NCI-H526 treated with DMSO at 0.1 percent for 48 hours (cell line): ENCODE data around the gene FGFRL1.
A peak's percentile ranks its signal among the peaks of the same experiment; 100 is the strongest.

Source experiments
- DNase-seq: peaks from one replicate; lab custom pipeline; 2025; lab: John Stamatoyannopoulos, UW

The FGFRL1 gene

DNA sequence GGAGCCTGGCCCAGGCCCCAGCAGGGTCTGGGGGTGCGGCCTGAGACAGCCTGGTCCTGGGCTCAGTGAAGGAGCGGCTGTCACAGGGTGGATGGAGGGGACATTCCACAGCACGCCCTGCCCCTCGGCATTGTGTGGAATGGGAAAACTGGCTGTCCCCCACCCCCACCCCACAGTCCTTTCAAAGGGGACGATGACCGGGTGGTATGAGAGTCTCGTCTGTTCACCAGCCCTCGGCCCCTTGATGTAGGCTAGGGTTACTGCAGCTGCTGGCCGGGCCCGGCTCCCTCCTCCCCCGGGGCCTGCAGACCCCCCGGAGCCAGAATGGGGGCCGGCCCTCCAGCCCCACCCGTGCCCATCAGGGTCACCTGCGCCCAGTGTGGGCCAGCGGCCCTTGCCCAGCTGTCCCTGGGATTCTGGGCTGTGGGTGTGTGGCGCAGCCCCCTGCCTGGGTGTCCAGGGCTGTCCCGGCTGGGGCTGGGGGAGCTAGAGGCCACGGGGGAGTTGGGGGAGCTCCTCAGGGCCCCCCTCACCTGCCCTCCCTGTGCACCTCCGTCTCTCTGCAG, 11.7 kb downstream of the FGFRL1 start:
- no peak for DNase-seq

DNA sequence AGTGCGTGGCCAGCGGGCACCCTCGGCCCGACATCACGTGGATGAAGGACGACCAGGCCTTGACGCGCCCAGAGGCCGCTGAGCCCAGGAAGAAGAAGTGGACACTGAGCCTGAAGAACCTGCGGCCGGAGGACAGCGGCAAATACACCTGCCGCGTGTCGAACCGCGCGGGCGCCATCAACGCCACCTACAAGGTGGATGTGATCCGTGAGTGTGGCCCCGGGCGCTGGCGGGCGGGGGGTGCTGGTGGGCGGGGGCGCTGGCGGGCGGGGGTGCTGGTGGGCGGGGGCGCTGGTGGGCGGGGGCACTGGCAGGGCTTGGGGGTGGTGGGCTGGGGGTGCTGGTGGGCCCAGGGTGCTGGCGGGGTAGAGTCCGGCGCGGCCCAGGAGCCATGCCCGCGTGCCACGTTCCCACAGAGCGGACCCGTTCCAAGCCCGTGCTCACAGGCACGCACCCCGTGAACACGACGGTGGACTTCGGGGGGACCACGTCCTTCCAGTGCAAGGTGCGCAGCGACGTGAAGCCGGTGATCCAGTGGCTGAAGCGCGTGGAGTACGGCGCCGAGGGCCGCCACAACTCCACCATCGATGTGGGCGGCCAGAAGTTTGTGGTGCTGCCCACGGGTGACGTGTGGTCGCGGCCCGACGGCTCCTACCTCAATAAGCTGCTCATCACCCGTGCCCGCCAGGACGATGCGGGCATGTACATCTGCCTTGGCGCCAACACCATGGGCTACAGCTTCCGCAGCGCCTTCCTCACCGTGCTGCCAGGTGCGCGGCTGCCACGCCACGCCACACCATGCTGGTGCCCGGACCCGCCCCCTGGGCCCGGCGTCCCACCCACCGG, 12.7 kb downstream of the FGFRL1 start:
- DNase-seq: no peak

DNA sequence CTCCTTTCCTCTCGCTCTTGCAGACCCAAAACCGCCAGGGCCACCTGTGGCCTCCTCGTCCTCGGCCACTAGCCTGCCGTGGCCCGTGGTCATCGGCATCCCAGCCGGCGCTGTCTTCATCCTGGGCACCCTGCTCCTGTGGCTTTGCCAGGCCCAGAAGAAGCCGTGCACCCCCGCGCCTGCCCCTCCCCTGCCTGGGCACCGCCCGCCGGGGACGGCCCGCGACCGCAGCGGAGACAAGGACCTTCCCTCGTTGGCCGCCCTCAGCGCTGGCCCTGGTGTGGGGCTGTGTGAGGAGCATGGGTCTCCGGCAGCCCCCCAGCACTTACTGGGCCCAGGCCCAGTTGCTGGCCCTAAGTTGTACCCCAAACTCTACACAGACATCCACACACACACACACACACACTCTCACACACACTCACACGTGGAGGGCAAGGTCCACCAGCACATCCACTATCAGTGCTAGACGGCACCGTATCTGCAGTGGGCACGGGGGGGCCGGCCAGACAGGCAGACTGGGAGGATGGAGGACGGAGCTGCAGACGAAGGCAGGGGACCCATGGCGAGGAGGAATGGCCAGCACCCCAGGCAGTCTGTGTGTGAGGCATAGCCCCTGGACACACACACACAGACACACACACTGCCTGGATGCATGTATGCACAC, 13.6 kb downstream of the FGFRL1 start:
- DNase-seq: no peak

DNA sequence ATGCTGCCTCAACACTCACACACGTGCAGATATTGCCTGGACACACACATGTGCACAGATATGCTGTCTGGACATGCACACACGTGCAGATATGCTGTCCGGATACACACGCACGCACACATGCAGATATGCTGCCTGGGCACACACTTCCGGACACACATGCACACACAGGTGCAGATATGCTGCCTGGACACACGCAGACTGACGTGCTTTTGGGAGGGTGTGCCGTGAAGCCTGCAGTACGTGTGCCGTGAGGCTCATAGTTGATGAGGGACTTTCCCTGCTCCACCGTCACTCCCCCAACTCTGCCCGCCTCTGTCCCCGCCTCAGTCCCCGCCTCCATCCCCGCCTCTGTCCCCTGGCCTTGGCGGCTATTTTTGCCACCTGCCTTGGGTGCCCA, 14.7 kb downstream of the FGFRL1 start:
- no peak for DNase-seq

DNA sequence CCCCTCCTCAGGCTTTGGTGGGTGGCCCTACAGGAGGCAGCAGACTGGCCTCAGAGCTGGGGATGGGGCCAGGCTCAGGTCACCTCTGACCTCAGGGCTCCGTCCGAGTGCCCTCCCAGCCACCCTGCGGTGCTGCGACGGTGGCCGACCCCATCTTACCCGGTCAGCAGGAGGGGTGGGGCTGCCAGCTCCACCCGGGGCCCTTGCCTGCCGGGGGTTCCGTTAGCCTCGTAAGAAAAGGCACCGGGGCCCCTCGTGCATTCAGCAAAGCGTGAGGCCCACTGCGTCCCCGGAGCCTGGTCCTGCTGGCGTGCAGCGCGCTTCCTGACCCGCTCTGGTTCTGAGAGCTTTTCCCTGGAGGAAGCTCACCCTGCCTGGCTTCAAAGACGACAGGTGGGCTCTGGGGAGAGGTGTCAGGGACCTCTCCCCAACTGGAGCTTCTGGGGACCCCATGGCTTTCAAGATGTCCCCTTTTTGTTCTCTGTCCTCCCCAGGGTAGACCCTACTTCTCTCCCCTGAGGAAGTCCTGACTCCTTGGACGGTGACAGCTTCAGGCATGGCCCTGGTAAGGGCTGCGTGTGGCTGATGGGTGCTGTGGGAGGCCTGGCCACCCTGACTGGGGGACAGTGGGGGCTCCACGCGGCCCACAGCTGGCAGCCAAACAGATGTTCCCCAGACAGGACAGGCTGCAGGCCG, 15.9 kb downstream of the FGFRL1 start:
- DNase-seq: no peak

DNA sequence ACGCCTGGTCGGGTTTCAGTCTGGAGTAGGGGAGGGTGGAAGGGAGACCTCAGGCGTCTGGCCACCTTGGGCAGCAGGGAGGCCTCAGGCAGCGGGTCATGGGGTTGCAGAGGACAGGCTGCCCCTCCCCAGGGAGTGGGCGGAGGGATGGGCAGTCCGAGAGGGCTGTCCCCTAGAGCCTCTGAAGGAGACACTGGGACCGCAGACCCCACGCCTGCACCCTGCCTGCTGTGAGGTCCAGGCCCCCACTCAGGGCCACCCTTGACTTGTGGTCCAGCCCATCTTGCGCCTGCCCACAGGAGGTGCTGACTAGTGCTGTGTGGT, 16.5 kb downstream of the FGFRL1 start:
- DNase-seq: no peak

DNA sequence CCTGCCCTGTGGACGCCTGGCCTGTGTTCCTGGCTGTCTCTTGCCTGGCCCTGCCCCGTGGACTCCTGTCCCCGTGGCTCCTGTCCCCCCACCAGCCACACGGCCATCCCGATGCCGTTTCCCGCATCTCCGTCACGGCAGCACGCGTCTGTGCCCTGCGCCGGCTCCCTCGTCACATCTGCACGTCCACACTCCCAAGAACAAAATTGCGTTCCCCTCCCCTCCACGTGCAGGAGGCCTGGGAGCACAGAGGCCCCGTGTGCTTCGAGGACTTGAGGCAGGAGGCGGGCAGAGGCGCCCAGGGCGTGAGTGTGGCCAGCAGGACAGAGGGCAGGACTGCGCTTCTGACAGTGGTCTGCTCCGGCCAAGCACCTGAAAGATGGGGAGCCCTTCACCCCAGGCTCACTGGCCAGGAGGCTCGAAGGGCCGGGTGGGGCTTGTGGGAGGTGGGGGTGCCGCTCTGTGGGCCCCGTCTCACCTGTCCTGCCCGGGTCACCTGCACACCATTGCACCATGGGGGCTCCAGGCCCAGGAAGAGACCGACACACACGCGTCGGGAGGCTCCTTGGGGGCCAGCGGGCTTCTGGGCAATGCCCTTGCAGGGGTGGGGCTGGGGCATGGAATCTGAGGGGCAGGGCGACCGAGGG, 17.3 kb downstream of the FGFRL1 start:
- no peak for DNase-seq

DNA sequence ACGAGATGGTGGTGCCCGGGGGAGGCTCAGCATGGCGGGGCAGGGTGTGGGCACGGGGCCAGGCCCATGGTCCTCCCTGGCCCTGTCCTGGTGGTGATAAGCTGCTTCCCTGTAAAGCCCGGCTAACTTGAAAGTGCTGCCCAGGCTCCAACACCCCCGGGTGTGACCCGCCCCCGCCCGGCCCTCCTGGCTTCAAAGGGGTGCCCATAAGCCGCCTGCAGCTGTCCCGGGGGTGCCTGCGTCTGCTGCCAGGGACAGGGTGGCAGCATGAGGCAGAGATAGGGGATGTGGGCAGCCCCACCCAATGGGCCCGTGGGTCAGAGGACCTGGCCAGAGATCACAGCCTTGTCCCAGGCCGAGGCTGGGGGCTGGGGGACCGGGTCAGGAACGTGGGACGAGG, 18.1 kb downstream of the FGFRL1 start:
- DNase-seq: no peak

DNA sequence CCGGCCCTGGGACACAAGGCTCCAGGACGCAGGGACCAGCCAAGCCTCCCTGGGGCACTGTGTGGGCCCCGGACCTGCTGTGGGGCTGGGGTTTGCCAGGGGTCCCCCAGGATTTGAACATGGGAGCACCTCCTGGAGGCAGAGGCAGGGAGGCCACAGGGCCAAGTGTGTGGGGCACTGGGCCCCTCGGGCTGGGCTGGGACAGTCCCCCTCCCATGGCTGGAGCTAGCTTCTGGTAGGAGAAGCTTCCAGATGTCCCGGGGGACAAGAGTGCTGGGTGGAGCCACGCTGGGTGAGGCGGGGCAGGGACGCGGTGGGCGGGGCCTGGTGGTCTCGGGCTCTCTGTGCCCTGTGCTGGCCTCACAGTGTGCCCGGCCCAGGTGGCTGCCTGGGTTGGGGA, 18.6 kb downstream of the FGFRL1 start:
- DNase-seq: no peak

DNA sequence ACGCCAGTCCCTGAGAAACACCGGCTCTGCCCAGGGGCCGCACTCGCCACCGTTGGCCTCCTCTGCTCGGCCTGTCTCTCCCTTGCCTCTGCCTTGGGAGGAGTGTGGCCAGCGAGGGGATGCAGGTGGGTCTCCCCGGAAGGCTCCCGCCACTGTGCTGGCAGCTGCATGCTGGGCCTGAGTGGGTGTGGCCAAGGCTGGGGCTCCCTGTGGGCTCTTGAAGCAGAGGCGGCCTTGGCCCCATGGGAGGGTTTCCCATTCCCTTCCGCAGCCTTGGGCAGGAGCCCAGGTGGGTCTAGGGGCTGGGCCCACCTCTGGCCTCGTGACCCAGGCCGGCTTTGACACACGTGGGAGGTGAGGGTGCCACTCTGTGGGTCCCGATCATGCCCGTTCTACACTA, 19.1 kb downstream of the FGFRL1 start:
- no peak for DNase-seq

DNA sequence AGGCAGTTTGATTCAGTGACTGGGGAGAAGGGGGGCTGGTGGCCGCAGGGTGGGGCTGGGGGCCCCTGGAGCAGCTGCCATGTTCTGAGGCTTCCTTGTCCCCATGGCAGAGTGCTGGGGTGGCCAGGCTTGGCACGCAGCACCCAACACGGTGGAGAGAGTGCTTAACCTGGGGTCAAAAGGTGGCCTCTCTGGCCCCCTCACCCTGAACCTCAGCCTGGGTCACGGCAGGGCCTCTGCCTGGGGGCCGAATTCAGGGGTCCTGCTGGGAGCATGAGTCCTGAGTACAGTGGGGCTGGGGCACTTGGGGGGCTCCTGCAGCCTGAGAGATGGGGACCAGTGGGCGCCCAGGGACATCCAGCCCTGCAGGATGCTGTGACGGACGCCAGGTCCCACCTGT, 19.9 kb downstream of the FGFRL1 start:
- DNase-seq: no peak

DNA sequence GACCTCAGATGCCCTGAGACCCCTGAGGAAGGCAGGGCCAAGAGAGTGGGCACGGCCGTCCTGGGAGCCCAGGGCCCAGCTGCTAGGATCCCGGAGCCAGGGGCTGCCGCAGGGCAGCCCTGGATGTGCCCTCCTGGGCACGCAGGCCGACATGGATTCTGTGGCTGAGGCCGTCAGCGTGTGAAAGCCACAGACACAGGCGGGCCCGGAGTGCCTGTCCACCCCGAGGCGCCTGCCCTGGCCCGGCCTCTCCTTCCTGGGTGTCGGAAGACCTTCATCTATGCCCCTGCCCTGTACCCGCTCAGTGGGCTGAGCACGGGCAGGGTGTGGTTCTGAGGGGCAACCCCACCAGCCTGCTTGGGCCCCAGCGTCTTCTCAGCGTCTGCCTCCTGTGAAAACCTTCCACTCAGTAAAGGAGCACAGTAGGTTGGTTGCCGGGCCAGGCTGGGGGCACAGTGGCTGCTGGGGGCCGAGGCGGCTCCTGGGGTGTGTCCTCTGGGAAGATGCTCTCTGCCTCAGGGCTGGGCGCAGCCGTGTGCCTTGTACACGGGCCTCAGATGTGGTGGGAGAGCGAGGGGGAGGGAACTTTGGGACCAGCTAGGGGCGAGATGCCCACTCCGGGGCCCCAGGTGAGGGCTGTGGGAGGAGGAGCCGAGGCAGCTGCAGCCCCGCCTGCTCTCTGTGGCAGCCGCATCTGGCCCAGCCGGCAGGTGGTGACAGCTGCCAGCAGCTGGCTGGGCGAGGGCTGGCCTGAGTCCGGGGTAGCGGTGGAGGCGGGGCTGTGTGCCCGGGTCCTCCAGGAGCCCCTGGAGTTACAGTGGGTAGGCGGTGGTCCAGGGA, 20.8 kb downstream of the FGFRL1 start:
- DNase-seq: no peak

DNA sequence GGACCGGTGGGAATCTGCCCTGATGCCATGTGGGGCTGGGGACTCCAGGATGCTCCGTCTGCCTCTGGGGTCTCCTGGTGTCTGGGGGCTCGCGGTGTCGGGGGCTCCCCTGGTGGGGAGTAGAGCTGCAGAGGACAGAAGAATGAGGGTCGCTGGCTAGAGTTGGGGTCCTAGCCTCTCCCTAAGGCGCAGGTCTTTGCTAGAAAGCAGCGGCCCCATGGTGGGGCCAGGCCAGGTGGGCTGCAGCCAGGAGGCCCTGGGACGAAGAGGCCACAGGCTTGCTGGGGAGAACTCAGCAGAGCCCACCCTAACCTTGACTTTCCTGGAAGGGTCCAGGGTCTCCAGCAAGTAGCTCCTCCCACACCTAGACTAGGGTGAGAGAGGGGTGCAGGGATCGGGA, 21.4 kb downstream of the FGFRL1 start:
- no peak for DNase-seq

DNA sequence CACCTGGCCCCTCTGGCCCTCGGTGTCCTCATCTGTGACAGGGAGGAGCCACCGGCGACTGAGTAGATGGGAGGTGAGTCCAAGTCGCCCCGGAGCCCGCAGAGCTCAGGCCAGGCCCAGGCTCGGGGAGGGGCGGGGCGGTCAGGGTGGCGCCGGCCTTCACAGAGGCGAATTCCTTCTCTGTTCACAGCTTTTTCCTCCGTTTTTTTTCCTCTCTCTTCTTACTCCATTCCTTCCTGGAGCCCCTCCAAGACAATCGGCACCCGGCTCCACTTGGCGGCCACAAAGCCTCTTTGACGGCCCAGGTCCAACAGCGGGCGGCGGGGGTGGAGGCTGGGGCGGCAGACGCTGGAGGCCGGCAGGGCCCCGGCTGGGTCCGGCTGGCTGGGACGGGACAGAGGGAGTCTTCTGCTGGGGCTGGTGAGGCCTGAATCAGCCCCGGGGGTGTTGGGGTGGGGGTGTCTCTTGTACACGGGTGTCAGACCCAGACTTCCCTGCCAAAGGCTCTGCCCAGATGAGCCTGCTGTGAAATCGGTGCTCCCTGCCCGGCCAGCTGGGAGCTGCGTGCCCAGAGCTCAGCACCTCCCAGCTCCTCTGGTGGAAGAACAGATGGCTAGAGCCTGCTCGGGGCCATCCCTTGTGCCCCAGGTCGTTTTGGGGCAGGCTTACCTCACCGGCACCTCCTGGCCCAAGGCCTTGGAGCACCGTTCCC, 22.6 kb downstream of the FGFRL1 start:
- no peak for DNase-seq

DNA sequence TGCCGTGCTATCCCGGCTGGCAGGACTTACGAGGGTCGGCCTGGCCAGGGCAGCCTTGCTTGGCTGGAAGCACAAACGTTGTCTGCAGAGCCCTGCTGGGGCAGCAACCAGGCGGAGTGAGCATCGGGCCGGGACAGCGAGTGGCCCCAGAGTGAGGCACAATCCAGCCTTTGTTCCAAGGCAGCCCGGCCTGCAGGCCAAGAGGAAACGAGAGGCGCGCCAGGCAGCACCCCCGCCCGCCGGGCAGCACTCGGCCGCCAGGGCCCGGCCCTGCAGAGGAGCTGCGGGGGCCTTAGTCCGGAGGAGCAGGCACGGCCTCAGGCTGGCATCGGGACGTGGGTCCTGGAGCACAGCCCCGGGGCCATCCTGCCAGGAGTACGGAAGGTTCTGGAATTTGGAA, 24.1 kb downstream of the FGFRL1 start:
- DNase-seq: peak; percentile 39

DNA sequence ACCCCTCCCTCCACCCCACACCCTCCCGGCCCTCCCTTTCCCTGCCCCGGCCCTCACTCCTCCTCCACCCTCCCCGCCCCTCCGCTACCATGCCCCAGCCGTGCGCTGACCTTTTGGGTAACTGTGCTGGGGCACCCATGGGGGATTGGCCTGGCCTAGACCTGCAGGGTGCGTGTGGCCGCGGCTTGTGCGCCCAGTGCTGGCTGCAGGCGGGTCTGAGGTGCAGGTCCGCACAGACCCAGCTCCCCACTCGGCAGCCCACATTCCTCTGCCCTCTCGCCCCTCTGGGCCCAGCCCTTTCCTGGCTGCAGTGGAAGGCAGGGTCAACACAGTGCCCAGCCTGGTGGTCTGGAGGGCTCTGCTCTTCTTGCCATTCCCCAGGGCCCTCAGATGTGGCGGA, 24.7 kb downstream of the FGFRL1 start:
- no peak for DNase-seq

DNA sequence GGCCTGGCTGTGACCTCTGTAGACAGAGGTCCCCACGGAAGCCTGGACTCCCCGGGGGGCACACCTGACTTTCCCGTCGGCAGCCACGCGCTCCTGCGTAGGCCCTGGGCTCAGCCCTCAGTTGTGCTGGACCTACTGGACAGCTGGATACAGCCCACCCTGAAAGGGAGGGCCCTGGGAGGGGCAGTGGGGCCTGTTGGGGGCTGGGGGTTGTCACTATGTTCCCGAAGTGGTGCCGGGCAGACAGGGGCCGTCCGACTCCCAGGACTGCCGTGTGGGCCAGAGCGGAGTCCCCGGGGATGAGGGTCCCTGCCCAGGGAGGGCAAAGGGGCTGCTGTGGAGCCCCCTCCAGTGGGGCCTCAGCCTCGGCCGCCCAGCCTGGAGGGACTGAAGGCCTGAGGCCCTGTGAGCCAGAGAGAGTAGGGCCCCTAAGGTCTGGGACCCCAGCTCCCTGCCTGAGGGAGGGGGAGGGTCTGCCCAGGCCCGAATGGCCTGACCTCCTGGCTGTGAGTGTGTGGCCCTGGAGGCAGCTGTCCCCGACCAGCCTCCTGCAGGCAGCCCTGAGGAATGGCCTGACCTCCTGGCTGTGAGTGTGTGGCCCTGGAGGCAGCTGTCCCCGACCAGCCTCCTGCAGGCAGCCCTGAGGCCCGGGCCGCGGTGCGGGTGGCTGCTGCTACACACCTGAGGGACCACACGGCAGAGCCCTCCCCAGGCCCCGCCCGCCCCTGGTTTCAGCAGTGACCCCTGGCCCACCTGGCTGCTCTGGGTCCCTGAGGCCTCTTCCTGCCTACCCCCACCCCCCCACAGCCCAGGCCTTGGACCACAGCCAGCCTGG, 25.8 kb downstream of the FGFRL1 start:
- DNase-seq: no peak

DNA sequence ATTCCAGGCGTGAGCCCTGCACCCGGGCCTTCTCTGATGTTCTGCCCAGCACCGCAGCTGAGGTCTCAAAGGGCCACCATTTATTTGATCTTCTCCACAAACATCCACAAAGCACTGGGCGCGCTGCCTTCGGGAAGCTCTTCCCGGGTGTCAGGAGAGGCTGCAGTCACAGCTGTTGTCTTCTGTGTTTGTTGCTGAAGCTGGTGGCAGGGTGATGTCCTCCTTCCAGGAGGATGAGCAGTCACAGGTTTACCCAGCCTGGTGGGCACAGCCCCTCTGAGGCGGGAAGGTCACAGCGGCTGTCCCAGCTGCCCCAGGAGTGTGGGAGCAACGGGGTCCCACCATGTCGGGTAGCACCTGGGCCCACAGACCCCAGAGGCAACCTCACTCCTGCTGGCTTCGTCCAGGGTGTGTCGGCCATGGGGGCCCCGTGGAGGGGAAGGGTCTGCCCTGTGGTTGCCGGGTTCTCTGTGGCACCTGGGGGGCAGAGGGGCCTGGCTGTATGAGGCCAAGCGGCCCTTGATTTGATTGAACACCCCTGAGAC, 27.6 kb downstream of the FGFRL1 start:
- DNase-seq: no peak

DNA sequence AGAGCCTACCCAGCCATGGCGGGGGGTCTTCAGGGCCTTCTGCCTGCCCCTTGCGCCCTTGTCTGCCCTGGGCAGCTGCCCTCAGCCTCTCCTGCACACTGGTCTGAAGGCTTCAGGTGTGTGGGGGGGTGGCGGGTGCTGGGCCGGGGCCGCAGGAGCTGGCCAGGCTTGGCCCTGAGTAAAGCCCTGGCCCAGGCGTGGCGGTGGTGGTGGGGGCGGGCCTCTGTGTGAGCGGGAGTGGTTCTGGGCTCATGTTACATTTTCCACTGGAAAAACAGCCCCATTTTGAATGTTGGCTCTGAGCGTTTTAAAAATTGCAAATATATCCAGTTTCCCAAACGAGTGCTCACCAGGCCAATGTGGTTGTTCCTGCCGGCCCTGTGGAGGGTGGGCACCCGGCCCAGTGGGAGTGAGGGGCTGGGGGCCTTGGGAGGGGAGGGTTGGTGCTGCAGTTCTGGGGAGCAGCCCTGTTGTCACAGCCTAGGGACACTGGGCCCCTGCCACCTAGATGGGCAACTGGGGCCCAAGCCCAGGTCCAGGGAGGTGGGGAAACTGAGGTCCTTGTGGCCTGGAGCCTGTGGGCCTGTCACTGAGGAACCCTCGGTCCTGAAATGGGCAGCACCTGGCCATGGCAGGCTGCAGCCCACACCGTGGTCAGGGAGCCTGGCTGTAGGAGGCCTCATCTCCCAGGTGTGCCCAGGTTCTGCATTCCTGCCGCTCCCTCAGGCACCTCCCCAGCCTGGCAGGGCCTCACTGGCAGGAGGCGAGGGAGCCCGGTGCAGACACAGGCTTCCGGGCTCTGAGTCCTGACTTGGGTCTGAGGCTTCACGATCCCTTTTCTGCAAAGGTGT, 28.3 kb downstream of the FGFRL1 start:
- DNase-seq: peak; percentile 24
